Pancreas (tissue), 10 donors: Measurements from ENCODE around the gene AIF1L. TPM values are rescaled to one million over a fixed set of nuclear protein-coding genes. Genes with fewer than 3 reads are reported as not detected.

Experiments used
- ATAC-seq, 4 donors: fragments of 200-7000 bp; cut with Tn5 transposase; one replicate each; pipeline versions ENCODE4 v1.8.0 to v1.9.1; 2020; ENCODE audit warnings: mild to moderate bottlenecking in 4 of 4, moderate library complexity in 4 of 4
- DNase-seq, 6 donors: peaks; one replicate each; pipeline ENCODE4 v3.0.0-alpha.2; 2020
- FAIRE-seq: peaks from 2 replicates; lab custom pipeline; 2012; peaks lifted over from hg19 to GRCh38; lab: Jason Lieb, UNC
- H3K27ac ChIP-seq, 4 donors: fragments of 200-600 bp; sonication (generic); 1 replicate in 3 of 4; 2 replicates in 1 of 4; pipeline versions ENCODE4 v1.5.0 to v1.8.0; 2020
- H3K27me3 ChIP-seq, 4 donors: fragments of 200-600 bp; one replicate each; pipeline ENCODE4 v1.8.0; 2021
- H3K36me3 ChIP-seq, 3 donors: fragments of 200-600 bp; sonication (generic) in 1 of 3; one replicate each; pipeline versions ENCODE4 v1.5.0 to v1.8.0; 2020 to 2021
- H3K4me1 ChIP-seq, 3 donors: fragments of 200-600 bp; one replicate each; pipeline ENCODE4 v1.8.0; 2021
- H3K4me3 ChIP-seq, 4 donors: fragments of 200-600 bp; sonication (generic) in 2 of 4; one replicate each; pipeline versions ENCODE4 v1.5.0 to v1.8.0; 2020 to 2021
- H3K9me3 ChIP-seq, 4 donors: fragments of 200-600 bp; one replicate each; pipeline ENCODE4 v1.8.0; 2021
- CTCF ChIP-seq, 4 donors: fragments of 200-600 bp; sonication (generic) in 3 of 4; IDR thresholded peaks; one replicate each; pipeline versions ENCODE4 v1.5.0 to v1.8.0; 2021; ENCODE audit warnings: antibody characterized with exemption in 4 of 4
- WGBS, 2 donors: extraction: QIAGEN DNeasy Blood & Tissue Kit; methylation state at CpG; one replicate each; pipeline ENCODE4 v1.1.7; 2013; 5-methylcytosine and 5-hydroxymethylcytosine counted together
- intact Hi-C, 3 donors: fragments of 100-400 bp; cut with DNase I; formaldehyde crosslinking; loops; one replicate each; pipeline versions ENCODE4 v1.11.1 to v1.14.2; 2022
- polyA plus RNA-seq, 2 donors: library from polyadenylated mRNA; stranded (reverse); fragments of 200-250 nt; gene quantifications; one replicate each; pipeline ENCODE4 v1.2.3, GENCODE V29; 2013
- total RNA-seq, 6 donors: library from RNA; stranded (reverse); fragmentation: NEBNext Ultra II Directional in 4 of 6; extraction: Animal tissue kit (Norgen Biotek cat#: 25700) in 4 of 6; gene quantifications; one replicate each; pipeline versions ENCODE4 v1.2.1 to v1.2.4, GENCODE V29; 2021 to 2023
- donor health status: healthy with polysubstance abuse.
- donor health status: DM: no; HTN: no; CAD: no; lungs with moderate emphysema.
- donor health status: DM: no; HTN: no; CAD: no.
- donor health status: control.
- donor health status: control.
- donor health status: Bipolar disorder and iron deficiency.
- donor health status: DM: yes; HTN: yes; CAD: no.
- donor health status: DM: no; HTN: no; CAD: no.
- donor health status: DM: no; HTN: no; CAD: no.
- donor health status: DM: yes; HTN: yes; CAD: no.

AIF1L gene
- total and polyA plus RNA-seq, 8 donors = 2.4 to 5.0 (median 4.1) TPM

GRCh38 chr9:131105952-131106351 lies 9.6 kb downstream of the AIF1L start:
- Histone ChIP-seq H3K9me3 (no peaks in the 10 kb centered on the region), H3K27me3 (no peaks in the 10 kb centered on the region), H3K4me3 (no peak overlapping the region), H3K27ac (no peak overlapping the region), H3K36me3 (no peaks in the 10 kb centered on the region), H3K4me1 (no peaks in the 10 kb centered on the region)
- DNase-seq (no peak), FAIRE-seq (no peak), ATAC-seq (no peak)
- 89 to 93% methylated on average over 8 of the region's 8 CpGs for WGBS, 2 donors
- no peak for TF ChIP-seq CTCF (IDR thresholded peaks at IDR 0.05)
- intact Hi-C loops = no loop called here

- no peak overlapping the region for H3K4me3 ChIP-seq
- no peaks in the 10 kb centered on the region for H3K27me3 ChIP-seq
- 75 to 84% methylated on average over 8 of the region's 8 CpGs for WGBS, 2 donors
- intact Hi-C loops = no loop called here
- no peaks in the 10 kb centered on the region for H3K9me3 ChIP-seq
- H3K36me3 ChIP-seq = no peaks in the 10 kb centered on the region
- DNase-seq = no peak
- no peak overlapping the region for H3K27ac ChIP-seq
- ATAC-seq = no peak
- no peaks in the 10 kb centered on the region for H3K4me1 ChIP-seq
- no peak for TF ChIP-seq CTCF (IDR thresholded peaks at IDR 0.05)
- FAIRE-seq = no peak
Measured at GRCh38 chr9:131107760-131108159, 11.4 kb downstream of the AIF1L start.

GRCh38 chr9:131111186-131111853 lies 15.0 kb downstream of the AIF1L start:
- Histone ChIP-seq H3K36me3 (no peaks in the 10 kb centered on the region), H3K4me3 (no peak overlapping the region), H3K27me3 (no peaks in the 10 kb centered on the region), H3K4me1 (no peaks in the 10 kb centered on the region), H3K9me3 (no peaks in the 10 kb centered on the region), H3K27ac (no peak overlapping the region)
- 60% methylated on average over 10 of the region's 10 CpGs for WGBS, 2 donors
- FAIRE-seq = no peak
- TF ChIP-seq CTCF (IDR thresholded peaks at IDR 0.05) = no peak
- no peak for ATAC-seq
- peak in 1 of 6 donors; percentile 14 for DNase-seq
- intact Hi-C loops = no loop called here

GRCh38 chr9:131111854-131112311 lies 15.6 kb downstream of the AIF1L start:
- Histone ChIP-seq H3K27ac (no peak overlapping the region), H3K36me3 (no peaks in the 10 kb centered on the region), H3K27me3 (no peaks in the 10 kb centered on the region), H3K4me3 (no peak overlapping the region), H3K4me1 (no peaks in the 10 kb centered on the region), H3K9me3 (no peaks in the 10 kb centered on the region)
- no peak for TF ChIP-seq CTCF (IDR thresholded peaks at IDR 0.05)
- DNase-seq (peak in 1 of 6 donors; percentile 31), ATAC-seq (no peak), FAIRE-seq (no peak)
- intact Hi-C loops = no loop called here
- 67 to 68% methylated on average over 21 to 25 of the region's 25 CpGs for WGBS, 2 donors
